HEK293 (cell line): ENCODE data around the gene CANT1.
A peak's percentile ranks its signal among the peaks of the same experiment; 100 is the strongest.

Experiments
- CTCF ChIA-PET: fragments of 350-600 bp; formaldehyde crosslinking; extraction: SDS; loops from one replicate; lab custom pipeline; 2021; ENCODE audit warnings: antibody characterized with exemption; lab: Yijun Ruan, JAX
- POLR2A ChIA-PET: fragments of 300-600 bp; formaldehyde crosslinking; extraction: SDS; loops from one replicate; lab custom pipeline; 2020; ENCODE audit warnings: antibody characterized with exemption, inconsistent platforms; lab: Yijun Ruan, JAX
- H3K27ac ChIP-seq: fragments of 200-500 bp; sonication (Bioruptor generic); 2 replicates; pipeline ENCODE4 v1.5.1; 2014; ENCODE audit warnings: low read depth, low read length, control low read depth, inconsistent platforms; ENCODE audit errors: extremely low read depth
- H3K36me3 ChIP-seq, 2 experiments: fragments of 200-500 bp in 1 of 2; sonication (Bioruptor generic) in 1 of 2; 1 replicate in 1 of 2; 2 replicates in 1 of 2; pipeline ENCODE4 v1.5.1; 2014 to 2017; ENCODE audit warnings: inconsistent platforms in 2 of 2, low read length in 2 of 2; ENCODE audit not compliant: control insufficient read depth in 2 of 2, insufficient read depth in 1 of 2
- H3K4me1 ChIP-seq: fragments of 200-500 bp; sonication (Bioruptor generic); 2 replicates; pipeline ENCODE4 v1.5.1; 2014; ENCODE audit warnings: mild to moderate bottlenecking, low read length, inconsistent platforms; ENCODE audit not compliant: control insufficient read depth, insufficient read depth
- H3K4me3 ChIP-seq: 2 replicates; pipeline ENCODE4 v1.5.1; 2011; ENCODE audit warnings: low read depth, mild to moderate bottlenecking, control low read depth, low read length, moderate library complexity
- H3K9me3 ChIP-seq: fragments of 200-500 bp; sonication (Bioruptor generic); 2 replicates; pipeline ENCODE4 v1.5.1; 2014; ENCODE audit warnings: low read depth, low read length, inconsistent platforms; ENCODE audit not compliant: control insufficient read depth, insufficient read depth
- GLI2 ChIP-seq: fragments of 450-650 bp; formaldehyde crosslinking; IDR thresholded peaks from 2 replicates; pipeline ENCODE4; 2017; ENCODE audit warnings: missing biosample characterization, missing genetic modification characterization, low read depth, borderline replicate concordance
- GLIS1 ChIP-seq: fragments of 450-650 bp; formaldehyde crosslinking; IDR thresholded peaks from 2 replicates; pipeline ENCODE4 v1.5.1; 2016; ENCODE audit warnings: missing biosample characterization, missing genetic modification characterization
- IKZF3 ChIP-seq: fragments of 450-650 bp; IDR thresholded peaks from 2 replicates; pipeline ENCODE4 v1.5.0; 2018; ENCODE audit warnings: missing biosample characterization, mild to moderate bottlenecking, missing genetic modification characterization, moderate library complexity
- SP3 ChIP-seq: fragments of 450-650 bp; formaldehyde crosslinking; IDR thresholded peaks from 2 replicates; pipeline ENCODE4 v1.5.1; 2016; ENCODE audit warnings: missing biosample characterization, missing genetic modification characterization
- WT1 ChIP-seq: fragments of 450-650 bp; formaldehyde crosslinking; IDR thresholded peaks from 2 replicates; pipeline ENCODE4 v1.5.1; 2016; ENCODE audit warnings: missing biosample characterization, missing genetic modification characterization
- ZBTB48 ChIP-seq: fragments of 450-650 bp; formaldehyde crosslinking; IDR thresholded peaks from 2 replicates; pipeline ENCODE4 v1.5.1; 2016; ENCODE audit warnings: missing biosample characterization, missing genetic modification characterization
- ZBTB8A ChIP-seq: fragments of 450-650 bp; formaldehyde crosslinking; IDR thresholded peaks from 2 replicates; pipeline ENCODE4 v1.5.1; 2016; ENCODE audit warnings: missing biosample characterization, missing genetic modification characterization
- ZIC2 ChIP-seq: fragments of 450-650 bp; formaldehyde crosslinking; IDR thresholded peaks from 2 replicates; pipeline ENCODE4 v1.5.1; 2016; ENCODE audit warnings: missing biosample characterization, missing genetic modification characterization
- ZNF184 ChIP-seq: fragments of 450-650 bp; IDR thresholded peaks from 2 replicates; pipeline ENCODE4 v1.5.1; 2018; ENCODE audit warnings: missing biosample characterization, mild to moderate bottlenecking, missing genetic modification characterization
- ZNF211 ChIP-seq: fragments of 450-650 bp; formaldehyde crosslinking; IDR thresholded peaks from 2 replicates; pipeline ENCODE4 v1.5.1; 2016; ENCODE audit warnings: low read depth, missing biosample characterization, missing genetic modification characterization
- ZNF214 ChIP-seq: fragments of 450-650 bp; formaldehyde crosslinking; IDR thresholded peaks from 2 replicates; pipeline ENCODE4 v1.5.1; 2017; ENCODE audit warnings: missing biosample characterization, mild to moderate bottlenecking, missing genetic modification characterization, borderline replicate concordance
- ZNF514 ChIP-seq: fragments of 450-650 bp; formaldehyde crosslinking; IDR thresholded peaks from 2 replicates; pipeline ENCODE4 v1.5.1; 2016; ENCODE audit warnings: missing biosample characterization, missing genetic modification characterization
- ZNF521 ChIP-seq: fragments of 450-650 bp; formaldehyde crosslinking; IDR thresholded peaks from 2 replicates; pipeline ENCODE4 v1.5.1; 2017; ENCODE audit warnings: missing biosample characterization, mild to moderate bottlenecking, missing genetic modification characterization
- ZNF561 ChIP-seq: fragments of 450-650 bp; IDR thresholded peaks from 2 replicates; pipeline ENCODE4 v1.5.1; 2018; ENCODE audit warnings: missing biosample characterization, missing genetic modification characterization, borderline replicate concordance
- ZNF571 ChIP-seq: fragments of 450-650 bp; formaldehyde crosslinking; IDR thresholded peaks from 2 replicates; pipeline ENCODE4 v1.5.0; 2017; ENCODE audit warnings: missing biosample characterization, missing genetic modification characterization
- ZNF629 ChIP-seq: fragments of 450-650 bp; formaldehyde crosslinking; IDR thresholded peaks from 2 replicates; pipeline ENCODE4 v1.5.1; 2017; ENCODE audit warnings: missing biosample characterization, missing genetic modification characterization
- ZNF664 ChIP-seq: fragments of 450-650 bp; formaldehyde crosslinking; IDR thresholded peaks from 2 replicates; pipeline ENCODE4 v1.5.1; 2016; ENCODE audit warnings: missing biosample characterization, missing genetic modification characterization
- ZNF701 ChIP-seq: fragments of 450-650 bp; formaldehyde crosslinking; IDR thresholded peaks from 2 replicates; pipeline ENCODE4 v1.5.1; 2016; ENCODE audit warnings: missing biosample characterization, missing genetic modification characterization
- ZNF830 ChIP-seq: fragments of 450-650 bp; IDR thresholded peaks from 2 replicates; pipeline ENCODE4 v1.5.0; 2018; ENCODE audit warnings: missing biosample characterization, missing genetic modification characterization, low read depth, mild to moderate bottlenecking, moderate library complexity
- ZSCAN16 ChIP-seq: fragments of 450-650 bp; formaldehyde crosslinking; IDR thresholded peaks from 2 replicates; pipeline ENCODE4 v1.5.1; 2016; ENCODE audit warnings: missing biosample characterization, missing genetic modification characterization
- ZSCAN30 ChIP-seq: fragments of 450-650 bp; IDR thresholded peaks from 2 replicates; pipeline ENCODE4 v1.5.1; 2018; ENCODE audit warnings: missing biosample characterization, mild to moderate bottlenecking, missing genetic modification characterization, moderate library complexity
- TF ChIP-seq, protein P1 (sequence below): fragments of 450-650 bp; formaldehyde crosslinking; IDR thresholded peaks from 2 replicates; pipeline ENCODE4 v1.5.1; 2017; ENCODE audit warnings: missing biosample characterization, missing genetic modification characterization
- TF ChIP-seq, protein P2 (sequence below): fragments of 450-650 bp; formaldehyde crosslinking; IDR thresholded peaks from 2 replicates; pipeline ENCODE4 v1.5.1; 2016; ENCODE audit warnings: missing biosample characterization, missing genetic modification characterization
- TF ChIP-seq, protein P3 (sequence below): fragments of 450-650 bp; formaldehyde crosslinking; IDR thresholded peaks from 2 replicates; pipeline ENCODE4 v1.5.1; 2016; ENCODE audit warnings: missing biosample characterization, missing genetic modification characterization
- TF ChIP-seq, protein P4 (sequence below): fragments of 450-650 bp; formaldehyde crosslinking; IDR thresholded peaks from 2 replicates; pipeline ENCODE4 v1.5.1; 2016; ENCODE audit warnings: missing biosample characterization, missing genetic modification characterization
- TF ChIP-seq, protein P5 (sequence below): fragments of 450-650 bp; formaldehyde crosslinking; conservative IDR thresholded peaks from 2 replicates; pipeline ENCODE4 v1.5.1; 2016; ENCODE audit warnings: low read depth, missing biosample characterization, missing genetic modification characterization
- TF ChIP-seq, protein P6 (sequence below): fragments of 450-650 bp; formaldehyde crosslinking; IDR thresholded peaks from 2 replicates; pipeline ENCODE4 v1.5.1; 2016; ENCODE audit warnings: missing biosample characterization, missing genetic modification characterization

Gene CANT1

DNA sequence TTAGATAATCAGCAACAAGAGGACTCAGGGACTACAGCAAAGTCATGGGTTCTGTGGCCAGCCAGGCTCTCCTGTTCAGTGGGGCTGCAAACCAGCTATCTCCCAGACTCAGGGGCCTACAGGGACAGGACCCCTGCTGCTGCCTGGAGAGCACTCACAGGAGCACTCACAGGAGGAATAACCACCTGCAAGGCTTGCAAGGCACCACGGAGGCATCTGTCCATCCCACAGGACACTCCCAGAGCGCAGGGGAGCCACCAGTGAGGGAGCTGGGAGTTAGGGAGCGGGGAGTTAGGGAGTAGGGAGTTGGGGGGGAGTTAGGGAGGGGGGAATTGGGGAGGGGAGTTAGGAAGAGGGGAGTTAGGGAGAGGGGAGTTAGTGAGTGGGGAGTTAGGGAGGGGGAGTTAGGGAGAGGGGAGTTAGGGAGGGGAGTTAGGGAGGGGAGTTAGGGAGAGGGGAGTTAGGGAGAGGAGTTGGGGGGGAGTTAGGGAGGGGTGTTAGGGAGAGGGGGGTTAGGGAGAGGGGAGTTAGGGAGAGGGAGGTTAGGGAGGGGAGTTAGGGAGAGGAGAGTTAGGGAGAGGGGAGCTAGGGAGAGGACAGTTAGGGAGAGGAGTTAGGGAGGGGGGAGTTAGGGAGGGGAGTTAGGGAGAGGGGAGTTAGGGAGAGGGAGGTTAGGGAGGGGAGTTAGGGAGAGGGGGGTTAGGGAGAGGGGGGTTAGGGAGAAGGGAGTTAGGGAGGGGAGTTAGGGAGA lies 5.7 kb downstream of the CANT1 start:
- ChIA-PET CTCF (interaction anchor here (0.6 to 2.2 kb wide), 6 partner anchors 9 to 1660 kb away, joined by 3 to 13 read pairs (median 3); no protein-coding TSS in a partner anchor), POLR2A (no interaction called here)
- no peak overlapping the region for H3K27ac ChIP-seq
- peaks cover 0 to 55% of the 10 kb centered on the region in 2 experiments; a peak in 2 of 3 replicates for H3K36me3 ChIP-seq
- no peaks in the 10 kb centered on the region for H3K9me3 ChIP-seq
- H3K4me3 ChIP-seq = no peak overlapping the region
- TF ChIP-seq ZIC2 (tag by site-specific recombination) = peak; percentile 88
- TF ChIP-seq, protein P1, sequence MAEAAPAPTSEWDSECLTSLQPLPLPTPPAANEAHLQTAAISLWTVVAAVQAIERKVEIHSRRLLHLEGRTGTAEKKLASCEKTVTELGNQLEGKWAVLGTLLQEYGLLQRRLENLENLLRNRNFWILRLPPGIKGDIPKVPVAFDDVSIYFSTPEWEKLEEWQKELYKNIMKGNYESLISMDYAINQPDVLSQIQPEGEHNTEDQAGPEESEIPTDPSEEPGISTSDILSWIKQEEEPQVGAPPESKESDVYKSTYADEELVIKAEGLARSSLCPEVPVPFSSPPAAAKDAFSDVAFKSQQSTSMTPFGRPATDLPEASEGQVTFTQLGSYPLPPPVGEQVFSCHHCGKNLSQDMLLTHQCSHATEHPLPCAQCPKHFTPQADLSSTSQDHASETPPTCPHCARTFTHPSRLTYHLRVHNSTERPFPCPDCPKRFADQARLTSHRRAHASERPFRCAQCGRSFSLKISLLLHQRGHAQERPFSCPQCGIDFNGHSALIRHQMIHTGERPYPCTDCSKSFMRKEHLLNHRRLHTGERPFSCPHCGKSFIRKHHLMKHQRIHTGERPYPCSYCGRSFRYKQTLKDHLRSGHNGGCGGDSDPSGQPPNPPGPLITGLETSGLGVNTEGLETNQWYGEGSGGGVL (tag by site-specific recombination) = no peak
- TF ChIP-seq ZNF561 (tag by site-specific recombination) = no peak
- TF ChIP-seq, protein P2, sequence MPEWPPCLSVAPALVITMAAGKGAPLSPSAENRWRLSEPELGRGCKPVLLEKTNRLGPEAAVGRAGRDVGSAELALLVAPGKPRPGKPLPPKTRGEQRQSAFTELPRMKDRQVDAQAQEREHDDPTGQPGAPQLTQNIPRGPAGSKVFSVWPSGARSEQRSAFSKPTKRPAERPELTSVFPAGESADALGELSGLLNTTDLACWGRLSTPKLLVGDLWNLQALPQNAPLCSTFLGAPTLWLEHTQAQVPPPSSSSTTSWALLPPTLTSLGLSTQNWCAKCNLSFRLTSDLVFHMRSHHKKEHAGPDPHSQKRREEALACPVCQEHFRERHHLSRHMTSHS (tag by site-specific recombination) = no peak
- no peak for TF ChIP-seq ZNF664 (tag by site-specific recombination)
- no peak for TF ChIP-seq GLI2 (tag by site-specific recombination)
- TF ChIP-seq ZSCAN16 = no peak
- peak; percentile 80 for TF ChIP-seq WT1
- no peak for TF ChIP-seq ZNF184
- peak; percentile 71 for TF ChIP-seq GLIS1 (tag by site-specific recombination)
- TF ChIP-seq IKZF3 = no peak
- no peak for TF ChIP-seq ZNF830
- TF ChIP-seq ZNF521 = no peak
- no peak for TF ChIP-seq ZNF211 (tag by site-specific recombination)
- TF ChIP-seq, protein P3, sequence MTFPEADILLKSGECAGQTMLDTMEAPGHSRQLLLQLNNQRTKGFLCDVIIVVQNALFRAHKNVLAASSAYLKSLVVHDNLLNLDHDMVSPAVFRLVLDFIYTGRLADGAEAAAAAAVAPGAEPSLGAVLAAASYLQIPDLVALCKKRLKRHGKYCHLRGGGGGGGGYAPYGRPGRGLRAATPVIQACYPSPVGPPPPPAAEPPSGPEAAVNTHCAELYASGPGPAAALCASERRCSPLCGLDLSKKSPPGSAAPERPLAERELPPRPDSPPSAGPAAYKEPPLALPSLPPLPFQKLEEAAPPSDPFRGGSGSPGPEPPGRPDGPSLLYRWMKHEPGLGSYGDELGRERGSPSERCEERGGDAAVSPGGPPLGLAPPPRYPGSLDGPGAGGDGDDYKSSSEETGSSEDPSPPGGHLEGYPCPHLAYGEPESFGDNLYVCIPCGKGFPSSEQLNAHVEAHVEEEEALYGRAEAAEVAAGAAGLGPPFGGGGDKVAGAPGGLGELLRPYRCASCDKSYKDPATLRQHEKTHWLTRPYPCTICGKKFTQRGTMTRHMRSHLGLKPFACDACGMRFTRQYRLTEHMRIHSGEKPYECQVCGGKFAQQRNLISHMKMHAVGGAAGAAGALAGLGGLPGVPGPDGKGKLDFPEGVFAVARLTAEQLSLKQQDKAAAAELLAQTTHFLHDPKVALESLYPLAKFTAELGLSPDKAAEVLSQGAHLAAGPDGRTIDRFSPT (tag by site-specific recombination) = no peak
- TF ChIP-seq ZBTB48 (tag by site-specific recombination) = peak; percentile 92
- TF ChIP-seq, protein P4, sequence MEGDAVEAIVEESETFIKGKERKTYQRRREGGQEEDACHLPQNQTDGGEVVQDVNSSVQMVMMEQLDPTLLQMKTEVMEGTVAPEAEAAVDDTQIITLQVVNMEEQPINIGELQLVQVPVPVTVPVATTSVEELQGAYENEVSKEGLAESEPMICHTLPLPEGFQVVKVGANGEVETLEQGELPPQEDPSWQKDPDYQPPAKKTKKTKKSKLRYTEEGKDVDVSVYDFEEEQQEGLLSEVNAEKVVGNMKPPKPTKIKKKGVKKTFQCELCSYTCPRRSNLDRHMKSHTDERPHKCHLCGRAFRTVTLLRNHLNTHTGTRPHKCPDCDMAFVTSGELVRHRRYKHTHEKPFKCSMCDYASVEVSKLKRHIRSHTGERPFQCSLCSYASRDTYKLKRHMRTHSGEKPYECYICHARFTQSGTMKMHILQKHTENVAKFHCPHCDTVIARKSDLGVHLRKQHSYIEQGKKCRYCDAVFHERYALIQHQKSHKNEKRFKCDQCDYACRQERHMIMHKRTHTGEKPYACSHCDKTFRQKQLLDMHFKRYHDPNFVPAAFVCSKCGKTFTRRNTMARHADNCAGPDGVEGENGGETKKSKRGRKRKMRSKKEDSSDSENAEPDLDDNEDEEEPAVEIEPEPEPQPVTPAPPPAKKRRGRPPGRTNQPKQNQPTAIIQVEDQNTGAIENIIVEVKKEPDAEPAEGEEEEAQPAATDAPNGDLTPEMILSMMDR (tag by site-specific recombination) = no peak
- TF ChIP-seq, protein P5, sequence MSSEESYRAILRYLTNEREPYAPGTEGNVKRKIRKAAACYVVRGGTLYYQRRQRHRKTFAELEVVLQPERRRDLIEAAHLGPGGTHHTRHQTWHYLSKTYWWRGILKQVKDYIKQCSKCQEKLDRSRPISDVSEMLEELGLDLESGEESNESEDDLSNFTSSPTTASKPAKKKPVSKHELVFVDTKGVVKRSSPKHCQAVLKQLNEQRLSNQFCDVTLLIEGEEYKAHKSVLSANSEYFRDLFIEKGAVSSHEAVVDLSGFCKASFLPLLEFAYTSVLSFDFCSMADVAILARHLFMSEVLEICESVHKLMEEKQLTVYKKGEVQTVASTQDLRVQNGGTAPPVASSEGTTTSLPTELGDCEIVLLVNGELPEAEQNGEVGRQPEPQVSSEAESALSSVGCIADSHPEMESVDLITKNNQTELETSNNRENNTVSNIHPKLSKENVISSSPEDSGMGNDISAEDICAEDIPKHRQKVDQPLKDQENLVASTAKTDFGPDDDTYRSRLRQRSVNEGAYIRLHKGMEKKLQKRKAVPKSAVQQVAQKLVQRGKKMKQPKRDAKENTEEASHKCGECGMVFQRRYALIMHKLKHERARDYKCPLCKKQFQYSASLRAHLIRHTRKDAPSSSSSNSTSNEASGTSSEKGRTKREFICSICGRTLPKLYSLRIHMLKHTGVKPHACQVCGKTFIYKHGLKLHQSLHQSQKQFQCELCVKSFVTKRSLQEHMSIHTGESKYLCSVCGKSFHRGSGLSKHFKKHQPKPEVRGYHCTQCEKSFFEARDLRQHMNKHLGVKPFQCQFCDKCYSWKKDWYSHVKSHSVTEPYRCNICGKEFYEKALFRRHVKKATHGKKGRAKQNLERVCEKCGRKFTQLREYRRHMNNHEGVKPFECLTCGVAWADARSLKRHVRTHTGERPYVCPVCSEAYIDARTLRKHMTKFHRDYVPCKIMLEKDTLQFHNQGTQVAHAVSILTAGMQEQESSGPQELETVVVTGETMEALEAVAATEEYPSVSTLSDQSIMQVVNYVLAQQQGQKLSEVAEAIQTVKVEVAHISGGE (tag by site-specific recombination) = no peak
- TF ChIP-seq ZBTB8A (tag by site-specific recombination) = no peak
- TF ChIP-seq ZNF701 (tag by site-specific recombination) = 0 out of 2 replicates have a peak, but pooled peaks have one; percentile 19
- TF ChIP-seq ZNF629 (tag by site-specific recombination) = no peak
- no peak for TF ChIP-seq ZNF214 (tag by site-specific recombination)
- TF ChIP-seq, protein P6, sequence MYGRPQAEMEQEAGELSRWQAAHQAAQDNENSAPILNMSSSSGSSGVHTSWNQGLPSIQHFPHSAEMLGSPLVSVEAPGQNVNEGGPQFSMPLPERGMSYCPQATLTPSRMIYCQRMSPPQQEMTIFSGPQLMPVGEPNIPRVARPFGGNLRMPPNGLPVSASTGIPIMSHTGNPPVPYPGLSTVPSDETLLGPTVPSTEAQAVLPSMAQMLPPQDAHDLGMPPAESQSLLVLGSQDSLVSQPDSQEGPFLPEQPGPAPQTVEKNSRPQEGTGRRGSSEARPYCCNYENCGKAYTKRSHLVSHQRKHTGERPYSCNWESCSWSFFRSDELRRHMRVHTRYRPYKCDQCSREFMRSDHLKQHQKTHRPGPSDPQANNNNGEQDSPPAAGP (tag by site-specific recombination) = peak; percentile 64; the same call in 1 of the 2 replicates
- no peak for TF ChIP-seq ZSCAN30 (tag by site-specific recombination)
- TF ChIP-seq SP3 (tag by site-specific recombination) = no peak
- TF ChIP-seq ZNF571 (tag by site-specific recombination) = no peak
- TF ChIP-seq ZNF514 (tag by site-specific recombination) = no peak
- H3K4me1 ChIP-seq = peaks cover 13% of the 10 kb centered on the region
